ENCODE results near the gene KCNIP2. TPM values are rescaled to one million over a fixed set of nuclear protein-coding genes. Genes with fewer than 3 reads are reported as not detected.

KCNIP2 gene
- total RNA-seq, 1 experiment from 2014 or later = 4.3 TPM

DNA sequence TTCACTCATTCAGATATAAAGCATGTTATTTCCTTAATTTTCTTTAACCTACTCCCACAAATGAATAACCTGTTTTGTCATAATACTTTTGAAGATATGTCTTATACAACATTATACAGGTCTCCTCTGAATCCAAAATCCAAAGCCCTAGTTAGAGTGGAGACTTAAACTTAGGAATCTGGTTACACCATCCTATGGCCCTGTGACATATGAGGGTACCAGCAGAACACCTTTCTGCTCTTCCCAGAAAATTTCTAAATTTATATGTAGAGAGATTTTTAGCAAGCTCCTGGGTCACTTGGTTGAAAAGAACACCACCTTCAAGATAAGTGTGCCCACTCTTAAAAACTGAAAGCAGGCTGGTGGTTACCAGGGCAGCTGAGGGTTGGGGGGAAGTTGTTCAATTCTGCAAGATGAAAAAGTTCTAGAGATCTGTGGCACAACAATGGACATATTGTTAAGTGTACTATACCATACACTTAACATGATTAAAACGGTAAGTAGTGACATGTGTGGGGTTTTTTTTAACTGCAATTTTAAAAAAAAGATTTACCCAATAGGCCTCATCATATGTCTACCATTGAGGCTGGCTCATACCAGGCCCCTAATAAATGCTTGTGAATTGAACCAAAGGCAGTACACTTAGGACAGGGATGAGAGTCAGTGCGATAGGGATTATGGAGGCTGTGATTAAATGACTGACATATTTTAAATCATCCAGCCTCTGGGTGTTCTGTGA lies 37.6 kb upstream of the KCNIP2 start:
- Histone ChIP-seq H3K4me1 (ENCODE audit: control insufficient read depth, insufficient read depth, low read length) (no peaks in the 10 kb centered on the region), H3K4me3 (ENCODE audit: low read depth in 2 of 2, low read length in 2 of 2) (no peak overlapping the region), H3K9me3 (ENCODE audit: control insufficient read depth, insufficient read depth, low read depth, low read length) (no peaks in the 10 kb centered on the region), H3K27ac (ENCODE audit: low read length) (no peak overlapping the region), H3K36me3 (ENCODE audit: control insufficient read depth, insufficient read depth, low read length) (no peaks in the 10 kb centered on the region), H3K27me3 (ENCODE audit: control insufficient read depth, insufficient read depth, low read length) (no peaks in the 10 kb centered on the region)
- DNase-seq (ENCODE audit: low read depth, low spot score) (no peak), ATAC-seq (no peak)
- ChIA-PET CTCF (no interaction called here), POLR2A (no interaction called here)
- no TSS peak for BruUV-seq (replicated peaks)
- TF ChIP-seq TCF7L2 (IDR thresholded peaks at IDR 0.05; ENCODE audit: low read depth, low read length) = no peak
- no peak for TF ChIP-seq POLR2AphosphoS5 (IDR thresholded peaks at IDR 0.05; ENCODE audit: low read depth, low read length)
- TF ChIP-seq, protein P1, sequence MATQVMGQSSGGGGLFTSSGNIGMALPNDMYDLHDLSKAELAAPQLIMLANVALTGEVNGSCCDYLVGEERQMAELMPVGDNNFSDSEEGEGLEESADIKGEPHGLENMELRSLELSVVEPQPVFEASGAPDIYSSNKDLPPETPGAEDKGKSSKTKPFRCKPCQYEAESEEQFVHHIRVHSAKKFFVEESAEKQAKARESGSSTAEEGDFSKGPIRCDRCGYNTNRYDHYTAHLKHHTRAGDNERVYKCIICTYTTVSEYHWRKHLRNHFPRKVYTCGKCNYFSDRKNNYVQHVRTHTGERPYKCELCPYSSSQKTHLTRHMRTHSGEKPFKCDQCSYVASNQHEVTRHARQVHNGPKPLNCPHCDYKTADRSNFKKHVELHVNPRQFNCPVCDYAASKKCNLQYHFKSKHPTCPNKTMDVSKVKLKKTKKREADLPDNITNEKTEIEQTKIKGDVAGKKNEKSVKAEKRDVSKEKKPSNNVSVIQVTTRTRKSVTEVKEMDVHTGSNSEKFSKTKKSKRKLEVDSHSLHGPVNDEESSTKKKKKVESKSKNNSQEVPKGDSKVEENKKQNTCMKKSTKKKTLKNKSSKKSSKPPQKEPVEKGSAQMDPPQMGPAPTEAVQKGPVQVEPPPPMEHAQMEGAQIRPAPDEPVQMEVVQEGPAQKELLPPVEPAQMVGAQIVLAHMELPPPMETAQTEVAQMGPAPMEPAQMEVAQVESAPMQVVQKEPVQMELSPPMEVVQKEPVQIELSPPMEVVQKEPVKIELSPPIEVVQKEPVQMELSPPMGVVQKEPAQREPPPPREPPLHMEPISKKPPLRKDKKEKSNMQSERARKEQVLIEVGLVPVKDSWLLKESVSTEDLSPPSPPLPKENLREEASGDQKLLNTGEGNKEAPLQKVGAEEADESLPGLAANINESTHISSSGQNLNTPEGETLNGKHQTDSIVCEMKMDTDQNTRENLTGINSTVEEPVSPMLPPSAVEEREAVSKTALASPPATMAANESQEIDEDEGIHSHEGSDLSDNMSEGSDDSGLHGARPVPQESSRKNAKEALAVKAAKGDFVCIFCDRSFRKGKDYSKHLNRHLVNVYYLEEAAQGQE (IDR thresholded peaks at IDR 0.05; ENCODE audit: insufficient read depth in 1 of 2, low read depth in 2 of 2, low read length in 1 of 2) = no peak
- no peak for TF ChIP-seq SIN3A (IDR thresholded peaks at IDR 0.05; ENCODE audit: borderline replicate concordance, insufficient read depth, low read depth, low read length)
- TF ChIP-seq, protein P2, sequence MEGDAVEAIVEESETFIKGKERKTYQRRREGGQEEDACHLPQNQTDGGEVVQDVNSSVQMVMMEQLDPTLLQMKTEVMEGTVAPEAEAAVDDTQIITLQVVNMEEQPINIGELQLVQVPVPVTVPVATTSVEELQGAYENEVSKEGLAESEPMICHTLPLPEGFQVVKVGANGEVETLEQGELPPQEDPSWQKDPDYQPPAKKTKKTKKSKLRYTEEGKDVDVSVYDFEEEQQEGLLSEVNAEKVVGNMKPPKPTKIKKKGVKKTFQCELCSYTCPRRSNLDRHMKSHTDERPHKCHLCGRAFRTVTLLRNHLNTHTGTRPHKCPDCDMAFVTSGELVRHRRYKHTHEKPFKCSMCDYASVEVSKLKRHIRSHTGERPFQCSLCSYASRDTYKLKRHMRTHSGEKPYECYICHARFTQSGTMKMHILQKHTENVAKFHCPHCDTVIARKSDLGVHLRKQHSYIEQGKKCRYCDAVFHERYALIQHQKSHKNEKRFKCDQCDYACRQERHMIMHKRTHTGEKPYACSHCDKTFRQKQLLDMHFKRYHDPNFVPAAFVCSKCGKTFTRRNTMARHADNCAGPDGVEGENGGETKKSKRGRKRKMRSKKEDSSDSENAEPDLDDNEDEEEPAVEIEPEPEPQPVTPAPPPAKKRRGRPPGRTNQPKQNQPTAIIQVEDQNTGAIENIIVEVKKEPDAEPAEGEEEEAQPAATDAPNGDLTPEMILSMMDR (IDR thresholded peaks at IDR 0.05) = no peak
- in situ Hi-C loops (cut with HindIII; ENCODE audit: low pct_unique_long_range_greater_than_20kb, low sequenced_read_pairs) = no loop called here
- intact Hi-C loops (cut with micrococcal nuclease; ENCODE audit: unreplicated experiment) = no loop called here

DNA sequence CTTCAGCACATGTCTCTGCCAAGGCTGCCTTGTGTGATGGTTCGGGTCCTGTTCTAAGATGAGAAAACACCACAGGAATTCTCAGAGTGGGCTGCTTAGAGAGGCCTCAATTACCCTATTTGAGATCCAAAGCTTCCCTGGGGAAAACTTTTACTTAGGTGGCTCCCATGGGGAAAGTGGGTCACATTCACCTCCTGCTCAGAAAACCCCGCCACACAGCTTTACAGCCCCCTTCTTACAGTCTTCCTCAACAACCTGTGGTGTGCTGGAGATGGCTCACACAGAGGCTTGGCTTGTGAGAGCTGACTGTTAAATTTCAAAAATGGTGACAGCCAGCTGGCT lies 36.6 kb upstream of the KCNIP2 start:
- TF ChIP-seq, protein P2 (IDR thresholded peaks at IDR 0.05) = no peak
- ChIA-PET POLR2A (no interaction called here), CTCF (no interaction called here)
- in situ Hi-C loops (cut with HindIII; ENCODE audit: low pct_unique_long_range_greater_than_20kb, low sequenced_read_pairs) (no loop called here), intact Hi-C loops (cut with micrococcal nuclease; ENCODE audit: unreplicated experiment) (no loop called here)
- no TSS peak for BruUV-seq (replicated peaks)
- Histone ChIP-seq H3K4me3 (ENCODE audit: low read depth in 2 of 2, low read length in 2 of 2) (no peak overlapping the region), H3K27me3 (ENCODE audit: control insufficient read depth, insufficient read depth, low read length) (no peaks in the 10 kb centered on the region), H3K27ac (ENCODE audit: low read length) (no peak overlapping the region), H3K36me3 (ENCODE audit: control insufficient read depth, insufficient read depth, low read length) (no peaks in the 10 kb centered on the region), H3K9me3 (ENCODE audit: control insufficient read depth, insufficient read depth, low read depth, low read length) (no peaks in the 10 kb centered on the region), H3K4me1 (ENCODE audit: control insufficient read depth, insufficient read depth, low read length) (no peaks in the 10 kb centered on the region)
- ATAC-seq (0 out of 2 replicates have a peak, but pooled peaks have one; percentile 38), DNase-seq (ENCODE audit: low read depth, low spot score) (no peak)

Data from Panc1 (cell line).